Omental fat pad (tissue), 4 donors: ENCODE results near the gene CCDC92B. TPM values are rescaled to one million over a fixed set of nuclear protein-coding genes. Genes with fewer than 3 reads are reported as not detected.

ENCODE experiments used
- ATAC-seq: fragments of 150-250 bp; one replicate; pipeline ENCODE4 v1.9.1; 2016; ENCODE audit warnings: mild to moderate bottlenecking, moderate library complexity; ENCODE audit not compliant: low FRiP score
- DNase-seq: peaks from one replicate; pipeline ENCODE4 v3.0.0-alpha.2; 2019; ENCODE audit warnings: low spot score
- total RNA-seq, 4 donors: library from RNA; depleted of rRNA; stranded (reverse); fragments of >200 nt; gene quantifications; one replicate each; pipeline ENCODE4 v1.1.0, GENCODE V29; 2016
- TF ChIP-seq, protein P1 (sequence below), 3 donors: fragments of 450-650 bp; IDR thresholded peaks; one replicate each; pipeline ENCODE4 v1.5.1; 2016 to 2017; ENCODE audit warnings: antibody characterized with exemption in 3 of 3, mild to moderate bottlenecking in 3 of 3, moderate library complexity in 2 of 3

CCDC92B gene
- total RNA-seq, 4 donors from 2014 or later: not detected

DNA sequence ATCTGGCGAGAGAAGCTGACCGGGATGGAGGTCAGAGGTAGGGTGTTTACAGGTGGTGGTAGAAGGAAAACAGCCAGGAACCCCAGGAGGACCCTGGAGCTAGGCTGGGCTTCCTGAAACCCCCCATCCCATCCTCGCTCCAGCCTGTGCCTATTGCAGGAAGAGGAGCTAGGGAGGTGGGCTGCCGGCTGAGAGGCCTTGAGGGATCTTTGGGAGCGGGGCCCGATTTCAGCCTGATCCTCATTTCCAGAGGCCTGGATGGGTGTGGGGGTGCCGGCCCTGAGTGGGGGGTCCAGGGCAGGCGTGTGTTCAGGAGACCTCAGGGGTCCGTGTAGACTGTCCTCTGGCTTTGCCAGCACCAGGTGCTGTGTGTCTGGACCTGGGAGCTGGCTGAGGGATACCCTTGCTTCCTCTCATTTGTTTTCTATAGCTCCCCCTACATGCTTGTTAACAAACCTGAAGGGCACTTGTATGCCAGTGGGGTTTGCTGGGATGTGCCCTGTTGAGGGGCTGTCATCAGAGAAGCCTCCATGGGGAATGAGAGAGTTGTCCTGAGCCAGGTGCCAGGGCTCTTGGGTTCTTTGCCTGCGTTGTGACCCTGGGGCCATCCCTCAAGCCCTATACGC, 27.9 kb upstream of the CCDC92B start:
- DNase-seq (no peak), ATAC-seq (no peak)
- TF ChIP-seq, protein P1, sequence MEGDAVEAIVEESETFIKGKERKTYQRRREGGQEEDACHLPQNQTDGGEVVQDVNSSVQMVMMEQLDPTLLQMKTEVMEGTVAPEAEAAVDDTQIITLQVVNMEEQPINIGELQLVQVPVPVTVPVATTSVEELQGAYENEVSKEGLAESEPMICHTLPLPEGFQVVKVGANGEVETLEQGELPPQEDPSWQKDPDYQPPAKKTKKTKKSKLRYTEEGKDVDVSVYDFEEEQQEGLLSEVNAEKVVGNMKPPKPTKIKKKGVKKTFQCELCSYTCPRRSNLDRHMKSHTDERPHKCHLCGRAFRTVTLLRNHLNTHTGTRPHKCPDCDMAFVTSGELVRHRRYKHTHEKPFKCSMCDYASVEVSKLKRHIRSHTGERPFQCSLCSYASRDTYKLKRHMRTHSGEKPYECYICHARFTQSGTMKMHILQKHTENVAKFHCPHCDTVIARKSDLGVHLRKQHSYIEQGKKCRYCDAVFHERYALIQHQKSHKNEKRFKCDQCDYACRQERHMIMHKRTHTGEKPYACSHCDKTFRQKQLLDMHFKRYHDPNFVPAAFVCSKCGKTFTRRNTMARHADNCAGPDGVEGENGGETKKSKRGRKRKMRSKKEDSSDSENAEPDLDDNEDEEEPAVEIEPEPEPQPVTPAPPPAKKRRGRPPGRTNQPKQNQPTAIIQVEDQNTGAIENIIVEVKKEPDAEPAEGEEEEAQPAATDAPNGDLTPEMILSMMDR (IDR thresholded peaks at IDR 0.05): no peak

DNA sequence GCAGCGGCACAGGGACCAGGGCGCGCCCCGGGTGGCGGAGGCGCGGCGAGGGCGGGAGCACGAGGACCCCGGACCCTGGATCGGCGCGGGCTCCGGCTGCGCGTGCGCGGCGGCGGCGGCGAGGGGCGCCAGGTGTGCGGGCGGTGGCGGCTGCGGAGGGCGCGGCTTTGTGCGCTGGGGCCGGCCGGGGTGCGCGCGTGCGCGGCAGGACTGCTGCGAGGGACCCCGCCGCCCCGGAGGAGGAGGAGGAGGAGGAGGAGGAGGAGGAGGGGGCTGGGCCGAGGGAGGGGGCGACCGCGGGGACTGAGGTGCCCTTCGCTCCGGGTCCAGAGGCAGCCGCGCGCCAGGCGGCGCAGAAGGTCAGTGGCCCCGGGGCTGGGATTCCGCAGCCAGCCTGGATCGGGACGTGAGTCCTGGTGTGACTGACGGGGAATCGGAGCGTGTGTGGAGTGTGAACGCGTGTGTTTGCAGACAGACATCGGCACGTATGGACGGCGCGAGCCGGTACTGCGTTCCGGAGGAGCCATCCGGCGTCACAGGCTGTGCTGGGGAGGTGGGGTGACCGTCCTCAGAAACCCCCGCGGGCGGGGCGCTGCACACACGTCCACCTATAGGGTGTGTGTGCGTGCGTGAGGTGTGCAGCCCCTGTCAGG, 27.3 kb upstream of the CCDC92B start:
- DNase-seq (no peak), ATAC-seq (peak; percentile 51)
- TF ChIP-seq, protein P1 (IDR thresholded peaks at IDR 0.05): no peak

DNA sequence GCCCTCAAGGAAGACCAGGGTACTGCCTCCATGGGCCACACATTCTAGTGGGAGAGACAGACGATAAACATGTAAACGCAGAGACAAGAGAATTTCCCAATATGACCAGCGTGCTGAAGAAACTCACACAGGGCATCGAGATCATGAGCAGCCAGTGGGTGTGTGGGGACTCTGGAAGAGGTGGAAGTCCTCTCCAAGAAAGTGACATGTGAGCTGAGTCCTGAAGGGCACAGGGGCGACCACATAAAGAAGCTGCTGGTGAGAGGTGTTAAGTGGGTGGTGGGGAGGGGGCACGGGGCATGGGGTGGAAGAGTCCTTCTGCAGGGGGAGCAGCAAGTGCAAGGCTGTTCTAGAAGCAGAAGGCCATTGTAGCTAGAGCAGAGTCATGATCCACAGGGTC, 25.8 kb upstream of the CCDC92B start:
- DNase-seq (no peak), ATAC-seq (no peak)
- TF ChIP-seq, protein P1 (IDR thresholded peaks at IDR 0.05): no peak

DNA sequence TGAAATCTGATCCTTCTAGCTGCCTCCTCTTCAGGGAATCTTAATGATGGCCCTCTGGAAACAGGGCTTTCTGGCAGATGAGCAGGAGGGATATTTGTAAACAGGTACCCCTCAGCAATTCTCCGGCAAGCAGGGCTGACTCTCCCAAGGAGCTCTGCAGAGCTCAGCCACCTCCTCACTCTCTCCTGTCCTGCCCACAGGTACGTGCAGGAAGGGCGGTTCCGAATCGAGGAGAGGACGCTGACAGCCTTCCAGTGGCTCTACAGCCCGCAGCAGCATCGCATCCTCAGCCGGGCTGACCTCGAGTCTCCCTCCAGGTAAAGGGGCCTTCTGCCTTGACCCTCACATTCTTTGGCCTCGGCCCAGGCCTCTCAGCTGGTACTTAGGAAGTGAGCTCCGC, 20.7 kb upstream of the CCDC92B start:
- ATAC-seq (no peak), DNase-seq (no peak)
- TF ChIP-seq, protein P1 (IDR thresholded peaks at IDR 0.05): no peak

DNA sequence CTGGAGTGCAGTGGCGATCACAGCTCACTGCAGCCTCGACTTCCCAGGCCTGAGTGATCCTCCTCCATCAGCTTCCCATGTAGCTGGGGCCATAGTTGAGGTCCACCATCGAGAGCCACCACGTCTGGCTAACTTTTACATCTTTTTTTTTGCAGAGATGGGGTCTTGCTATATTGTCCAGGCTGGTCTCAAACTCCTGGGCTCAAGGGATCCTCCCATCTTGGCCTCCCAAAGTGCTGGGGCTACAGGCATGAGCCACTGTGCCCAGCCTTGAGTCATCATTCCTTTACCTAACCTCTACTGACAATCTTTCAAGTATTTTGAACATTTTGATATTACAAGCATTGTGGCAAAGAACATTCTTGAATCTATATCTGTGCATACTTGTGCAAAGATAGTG, 9.4 kb upstream of the CCDC92B start:
- TF ChIP-seq, protein P1 (IDR thresholded peaks at IDR 0.05): no peak
- no peak for ATAC-seq
- DNase-seq: no peak

DNA sequence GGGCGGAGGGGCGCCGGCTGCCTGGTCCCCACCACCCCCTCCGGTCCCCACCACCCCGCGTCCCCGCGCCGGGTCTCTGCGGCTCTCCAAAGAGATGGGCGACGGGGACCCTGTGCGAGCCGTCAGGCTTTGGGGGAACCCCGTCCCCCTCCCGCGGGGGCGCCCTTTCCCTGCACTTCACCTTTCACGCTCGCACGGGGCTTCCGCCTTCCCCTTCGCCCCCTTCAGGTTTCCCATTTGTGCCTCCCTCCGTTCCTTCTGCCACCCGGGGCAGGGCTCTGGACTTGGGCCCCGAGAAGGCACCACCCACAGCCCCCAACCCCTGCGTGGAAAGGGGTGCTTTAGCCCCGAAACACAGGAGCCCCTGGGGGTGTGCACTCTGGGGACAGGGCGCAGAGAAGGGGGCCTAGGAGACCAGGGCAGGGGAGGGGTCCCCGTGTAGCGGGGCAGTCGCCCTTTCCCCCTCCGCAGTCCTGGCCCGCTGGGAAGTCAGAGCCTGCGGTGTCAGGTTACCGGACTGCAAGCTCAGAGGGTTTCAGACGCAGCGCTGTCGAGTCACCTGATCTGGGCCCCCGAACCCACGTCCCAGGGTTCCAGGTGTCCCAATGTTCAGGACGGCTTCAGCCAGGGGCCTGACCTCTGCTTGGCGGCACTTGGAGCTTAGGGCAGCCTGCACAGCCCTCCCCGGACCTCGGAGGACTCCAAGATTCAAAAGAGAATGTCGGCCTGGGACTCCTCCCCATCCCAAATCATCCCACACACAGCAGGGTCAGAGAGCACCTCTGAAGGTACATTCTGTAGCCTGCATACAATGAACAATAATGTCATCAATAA, 6.7 kb upstream of the CCDC92B start:
- TF ChIP-seq, protein P1 (IDR thresholded peaks at IDR 0.05): no peak

More for the DNA sequence above, 6.7 kb upstream of the CCDC92B start:
- DNase-seq: no peak
- peak; percentile 23 for ATAC-seq
